AG09319 (cell line): ENCODE measurements around the gene SAFB.
"Not testable (repeated sequence)": the region's sequence is repeated elsewhere in the genome, so short reads cannot be mapped to it uniquely, and the experiment has no call there.

Experiments
- DNase-seq: peaks from one replicate; pipeline ENCODE4 v3.0.0-alpha.2; 2010; ENCODE audit warnings: low read depth; ENCODE audit errors: extremely low read depth
- TF ChIP-seq, protein P1 (sequence below): IDR thresholded peaks from 2 replicates; pipeline ENCODE4 v1.5.1; 2011; ENCODE audit warnings: low read depth, mild to moderate bottlenecking, inconsistent platforms, low read length, moderate library complexity

SAFB gene

GRCh38 chr19:5700455-5701092 lies 77.7 kb downstream of the SAFB start:
- DNase-seq, result no peak
- TF ChIP-seq, protein P1, sequence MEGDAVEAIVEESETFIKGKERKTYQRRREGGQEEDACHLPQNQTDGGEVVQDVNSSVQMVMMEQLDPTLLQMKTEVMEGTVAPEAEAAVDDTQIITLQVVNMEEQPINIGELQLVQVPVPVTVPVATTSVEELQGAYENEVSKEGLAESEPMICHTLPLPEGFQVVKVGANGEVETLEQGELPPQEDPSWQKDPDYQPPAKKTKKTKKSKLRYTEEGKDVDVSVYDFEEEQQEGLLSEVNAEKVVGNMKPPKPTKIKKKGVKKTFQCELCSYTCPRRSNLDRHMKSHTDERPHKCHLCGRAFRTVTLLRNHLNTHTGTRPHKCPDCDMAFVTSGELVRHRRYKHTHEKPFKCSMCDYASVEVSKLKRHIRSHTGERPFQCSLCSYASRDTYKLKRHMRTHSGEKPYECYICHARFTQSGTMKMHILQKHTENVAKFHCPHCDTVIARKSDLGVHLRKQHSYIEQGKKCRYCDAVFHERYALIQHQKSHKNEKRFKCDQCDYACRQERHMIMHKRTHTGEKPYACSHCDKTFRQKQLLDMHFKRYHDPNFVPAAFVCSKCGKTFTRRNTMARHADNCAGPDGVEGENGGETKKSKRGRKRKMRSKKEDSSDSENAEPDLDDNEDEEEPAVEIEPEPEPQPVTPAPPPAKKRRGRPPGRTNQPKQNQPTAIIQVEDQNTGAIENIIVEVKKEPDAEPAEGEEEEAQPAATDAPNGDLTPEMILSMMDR, result no peak

- DNase-seq, result not testable (repeated sequence)
Observed at GRCh38 chr19:5702053-5702410, 79.1 kb downstream of the SAFB start.

DNA sequence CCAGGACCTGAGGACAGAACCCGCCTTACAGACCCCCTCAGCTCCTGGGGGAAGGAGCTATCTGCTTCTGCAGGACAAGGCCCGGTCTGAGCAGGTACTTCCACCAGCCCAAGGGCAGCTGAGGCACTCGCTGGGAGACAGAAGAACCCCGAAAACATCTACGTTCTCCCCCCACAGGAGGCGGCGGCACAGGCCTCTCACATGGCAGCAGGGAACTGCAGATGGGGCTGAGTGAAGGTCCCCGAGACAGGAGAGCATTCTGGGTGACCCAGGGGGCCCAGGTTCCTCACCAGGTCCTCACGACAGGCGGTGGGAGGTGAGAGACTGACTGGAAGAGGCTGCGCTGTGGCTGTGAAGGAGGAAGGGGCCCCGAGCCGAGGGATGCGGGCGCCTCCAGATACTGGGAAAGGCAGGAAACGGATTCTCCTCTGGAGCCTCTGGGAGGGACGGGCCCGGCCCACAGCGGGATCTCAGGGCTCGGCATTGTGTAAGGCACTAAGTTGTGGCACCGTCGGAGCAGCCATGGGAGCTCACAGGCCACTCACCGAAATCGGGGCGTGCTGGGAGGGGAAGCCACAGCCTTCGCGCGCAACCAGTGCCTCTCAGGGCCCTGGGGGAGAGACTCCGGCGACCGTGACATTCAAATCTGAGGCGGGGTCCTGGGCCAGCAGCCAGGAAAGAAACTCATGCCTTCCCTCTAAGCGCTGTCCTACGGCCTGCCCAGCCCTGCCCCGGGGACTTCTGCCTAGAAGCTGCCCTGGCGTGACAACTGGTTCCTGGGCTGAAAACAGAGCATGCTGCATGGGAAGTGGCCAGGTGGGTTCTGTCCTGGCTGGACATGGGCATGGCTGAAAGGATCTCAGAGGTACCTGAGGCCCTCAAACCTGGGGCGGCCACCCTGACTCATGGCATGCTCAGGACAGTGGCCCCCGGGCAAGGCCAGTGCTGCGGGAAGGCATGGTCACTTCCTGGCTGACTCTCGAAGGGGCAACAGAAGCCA lies 81.2 kb downstream of the SAFB start:
- TF ChIP-seq, protein P1, result no peak
- DNase-seq, result no peak

GRCh38 chr19:5705552-5705951 lies 82.7 kb downstream of the SAFB start:
- DNase-seq, result no peak
- TF ChIP-seq, protein P1, result no peak

DNA sequence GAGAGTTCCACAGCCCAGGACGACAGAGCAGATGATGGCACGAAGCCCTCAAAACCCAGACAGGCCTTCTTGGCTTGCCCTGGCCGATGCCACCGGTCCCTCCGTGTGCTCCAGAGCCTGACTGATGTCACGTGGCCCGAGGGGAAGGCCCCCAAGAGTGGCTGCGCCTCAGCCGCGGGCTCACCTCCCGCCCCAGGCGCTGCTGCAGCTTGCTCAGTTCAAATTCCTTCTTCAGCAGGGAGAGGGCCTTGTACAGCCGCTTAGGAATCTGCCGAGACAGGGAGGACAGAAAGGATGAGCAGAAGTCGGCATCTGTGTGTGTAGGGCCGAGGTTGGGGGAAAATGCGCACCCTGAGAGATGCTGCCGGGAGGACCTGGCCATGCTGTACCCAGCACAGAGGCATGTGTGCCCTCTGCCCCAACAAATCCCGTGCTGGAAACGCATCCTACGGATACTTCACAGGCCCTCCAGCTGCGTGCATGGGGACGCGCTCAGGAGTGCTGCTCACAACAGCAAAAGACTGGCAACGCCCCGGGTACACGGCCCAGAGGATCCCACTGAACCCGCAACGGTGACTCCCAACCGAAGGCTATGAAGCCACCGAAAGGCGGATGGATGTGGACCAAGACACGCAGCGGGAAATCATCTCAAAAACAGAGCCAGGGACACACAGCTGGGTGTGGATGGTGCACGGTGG lies 84.1 kb downstream of the SAFB start:
- DNase-seq, result no peak
- TF ChIP-seq, protein P1, result no peak

DNA sequence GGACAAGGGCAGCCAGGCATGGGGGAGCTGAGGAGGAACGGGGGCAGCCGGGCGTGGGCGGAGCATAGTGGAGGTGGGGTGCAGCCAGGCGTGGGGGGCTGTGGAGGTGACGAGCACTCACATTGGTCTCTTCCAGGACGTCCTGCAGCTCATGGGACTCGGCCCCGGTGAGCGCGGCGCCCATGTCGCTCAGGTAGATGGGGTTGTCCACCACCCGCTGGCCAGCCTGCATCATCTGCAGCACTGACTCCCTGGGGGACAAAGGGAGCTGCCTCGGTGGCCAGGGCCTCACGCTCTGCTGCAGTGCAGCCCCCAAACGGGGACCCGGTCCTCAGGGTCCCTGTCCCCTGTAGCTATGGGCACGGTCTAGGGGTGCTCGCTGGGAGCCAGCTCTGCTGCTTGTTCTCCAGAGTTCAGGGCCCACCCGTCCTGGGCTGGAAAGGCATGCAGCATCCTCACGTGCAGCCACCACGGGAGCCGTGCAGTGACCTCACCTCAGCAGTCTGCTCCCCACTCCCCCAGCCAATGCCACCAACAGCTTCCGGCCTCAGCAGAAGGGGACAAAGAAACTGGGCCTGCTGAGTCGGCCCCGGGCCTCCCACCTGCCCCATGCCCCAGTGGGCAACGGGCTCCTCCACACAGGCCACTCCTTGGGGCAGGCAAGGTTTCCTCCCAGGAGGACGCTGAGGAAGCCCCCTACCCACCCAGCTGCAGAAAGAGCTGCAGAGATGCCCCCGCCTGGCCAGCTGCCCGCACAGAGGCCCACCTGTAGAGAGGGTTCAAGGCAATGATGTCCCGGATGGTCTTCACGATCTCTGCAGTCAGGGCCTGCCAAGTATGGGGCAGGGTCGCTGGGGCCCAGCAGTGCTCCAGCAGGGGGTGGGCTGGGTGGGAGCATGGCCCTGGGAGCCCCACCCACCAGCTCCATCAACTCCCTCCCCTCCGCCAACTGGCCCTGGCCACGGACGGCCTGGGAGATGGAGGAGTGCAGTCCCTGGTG lies 85.0 kb downstream of the SAFB start:
- TF ChIP-seq, protein P1, result no peak
- DNase-seq, result no peak

DNA sequence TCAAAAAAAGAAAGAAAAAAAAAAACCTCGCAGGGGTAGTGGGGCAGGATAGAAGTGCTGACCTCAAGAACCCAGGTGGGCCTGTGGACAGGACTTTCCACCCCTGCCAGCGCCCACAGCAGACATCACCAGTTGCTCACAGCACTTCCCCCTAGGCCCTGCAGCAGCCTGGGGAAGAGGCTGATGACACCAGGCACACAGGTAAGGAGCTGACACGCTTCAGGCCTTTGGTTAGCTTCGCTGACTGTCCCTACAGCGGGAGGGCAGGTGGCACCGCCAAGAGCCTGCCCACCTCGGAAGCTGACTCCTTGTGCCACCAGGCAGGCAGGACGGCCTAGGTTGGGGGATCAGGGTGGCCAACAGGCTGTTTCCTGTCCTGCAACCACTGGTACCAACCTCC lies 88.1 kb downstream of the SAFB start:
- TF ChIP-seq, protein P1, result no peak
- no peak for DNase-seq
